OCI-LY3 (cell line): ENCODE measurements around the gene CMTM1.

Experiments
- H2AFZ ChIP-seq: fragments of 200-600, 300-600 bp; shearing (Covaris generic); 2 replicates; pipeline ENCODE4 v1.6.0; 2014; ENCODE audit warnings: antibody characterized with exemption, low read depth, low read length
- H3K27ac ChIP-seq: fragments of 200-600, 300-600 bp; sonication (generic); 2 replicates; pipeline ENCODE4 v1.5.1; 2014; ENCODE audit warnings: mild to moderate bottlenecking, low read length, moderate library complexity, mixed read lengths
- H3K27me3 ChIP-seq: fragments of 200-600, 300-600 bp; sonication (generic); 2 replicates; pipeline ENCODE4 v1.6.1; 2014; ENCODE audit warnings: low read depth, low read length, mixed read lengths
- H3K36me3 ChIP-seq: fragments of 200-600, 300-600 bp; sonication (generic); replicated peaks from 2 replicates; pipeline ENCODE3; 2014; ENCODE audit warnings: low read depth, low read length, mixed read lengths
- H3K4me1 ChIP-seq: fragments of 300-600, 200-600 bp; sonication (generic); 2 replicates; pipeline ENCODE4 v1.6.1; 2014; ENCODE audit warnings: low read length, mixed read lengths
- H3K4me2 ChIP-seq: fragments of 200-600, 300-600 bp; sonication (generic); 2 replicates; pipeline ENCODE4 v1.6.1; 2014; ENCODE audit warnings: low read length, mixed read lengths
- H3K4me3 ChIP-seq: fragments of 300-600, 200-600 bp; sonication (generic); 2 replicates; pipeline ENCODE4 v1.5.1; 2014; ENCODE audit warnings: antibody characterized with exemption, mild to moderate bottlenecking, low read length, moderate library complexity
- H3K79me2 ChIP-seq: fragments of 300-600, 200-600 bp; shearing (Covaris generic); 2 replicates; pipeline ENCODE4 v1.6.1; 2014; ENCODE audit warnings: mild to moderate bottlenecking, low read length, mixed read lengths
- H3K9ac ChIP-seq: fragments of 300-600, 200-600 bp; shearing (Covaris generic); 2 replicates; pipeline ENCODE4 v1.6.0; 2014; ENCODE audit warnings: mild to moderate bottlenecking, low read length, moderate library complexity
- H3K9me3 ChIP-seq: fragments of 200-600, 300-600 bp; shearing (Covaris generic); 2 replicates; pipeline ENCODE4 v1.6.1; 2014; ENCODE audit warnings: low read length, mixed read lengths; ENCODE audit not compliant: insufficient read depth
- H4K20me1 ChIP-seq: fragments of 200-600, 300-600 bp; sonication (generic); 2 replicates; pipeline ENCODE4 v1.6.1; 2016; ENCODE audit warnings: low read length, mixed read lengths; ENCODE audit not compliant: insufficient read depth
- CTCF ChIP-seq: fragments of 200-600, 300-600 bp; sonication (generic); IDR thresholded peaks from 2 replicates; pipeline ENCODE4 v1.5.1; 2014; ENCODE audit warnings: antibody characterized with exemption, low read length, low read depth
- EZH2phosphoT487 ChIP-seq: fragments of 200-600 bp; shearing (Covaris generic); IDR thresholded peaks from 2 replicates; pipeline ENCODE4 v1.6.1; 2018; ENCODE audit warnings: antibody characterized with exemption, mixed run types, low read depth

The CMTM1 gene

GRCh38 chr16:66521252-66521713, 45.0 kb upstream of the CMTM1 start:
- H3K4me2 ChIP-seq: peak overlapping the region; percentile 71

GRCh38 chr16:66521951-66522771, 44.1 kb upstream of the CMTM1 start:
- H3K36me3 ChIP-seq: no peaks in the 10 kb centered on the region
- H3K9ac ChIP-seq: no peak overlapping the region
- no peak overlapping the region for H2AFZ ChIP-seq
- H3K4me3 ChIP-seq: 0 out of 2 replicates have a peak overlapping the region, but pooled peaks have one; percentile 1
- no peaks in the 10 kb centered on the region for H3K9me3 ChIP-seq
- peaks cover 30% of the 10 kb centered on the region for H3K27me3 ChIP-seq
- no peaks in the 10 kb centered on the region for H3K79me2 ChIP-seq
- H3K4me1 ChIP-seq: peaks cover 80% of the 10 kb centered on the region
- H3K27ac ChIP-seq: 0 out of 2 replicates have a peak overlapping the region, but pooled peaks have one; percentile 1
- H4K20me1 ChIP-seq: no peaks in the 10 kb centered on the region
- TF ChIP-seq CTCF (no peak), EZH2phosphoT487 (no peak)
- peak overlapping the region; percentile 71 for H3K4me2 ChIP-seq

More at GRCh38 chr16:66521252-66521713, 45.0 kb upstream of the CMTM1 start:
- peaks cover 87% of the 10 kb centered on the region for H3K4me1 ChIP-seq
- peak overlapping the region; percentile 80 for H3K27ac ChIP-seq
- no peak overlapping the region for H2AFZ ChIP-seq
- H3K79me2 ChIP-seq: no peaks in the 10 kb centered on the region
- no peaks in the 10 kb centered on the region for H3K9me3 ChIP-seq
- H4K20me1 ChIP-seq: no peaks in the 10 kb centered on the region
- no peaks in the 10 kb centered on the region for H3K36me3 ChIP-seq
- TF ChIP-seq CTCF: no peak
- no peak for TF ChIP-seq EZH2phosphoT487
- H3K4me3 ChIP-seq: no peak overlapping the region
- H3K27me3 ChIP-seq: peaks cover 25% of the 10 kb centered on the region
- H3K9ac ChIP-seq: no peak overlapping the region; the same call in 1 of the 2 replicates

- Histone ChIP-seq H3K27ac (no peak overlapping the region), H3K9me3 (no peaks in the 10 kb centered on the region), H3K27me3 (peaks cover 34% of the 10 kb centered on the region), H3K4me1 (peaks cover 72% of the 10 kb centered on the region), H3K36me3 (no peaks in the 10 kb centered on the region), H2AFZ (no peak overlapping the region), H4K20me1 (no peaks in the 10 kb centered on the region), H3K9ac (no peak overlapping the region), H3K79me2 (no peaks in the 10 kb centered on the region), H3K4me3 (no peak overlapping the region), H3K4me2 (peak overlapping the region; percentile 71)
- TF ChIP-seq CTCF (no peak), EZH2phosphoT487 (no peak)
These were observed 43.2 kb upstream of the CMTM1 start for GRCh38 chr16:66522816-66523590.

- Histone ChIP-seq H3K36me3 (no peaks in the 10 kb centered on the region), H3K9me3 (no peaks in the 10 kb centered on the region), H3K79me2 (no peaks in the 10 kb centered on the region), H3K4me1 (peaks cover 64% of the 10 kb centered on the region), H3K4me3 (peak overlapping the region; percentile 45; the same call in 1 of the 2 replicates), H3K27ac (peak overlapping the region; percentile 36; the same call in 1 of the 2 replicates), H3K9ac (no peak overlapping the region; the same call in 1 of the 2 replicates), H4K20me1 (no peaks in the 10 kb centered on the region), H3K27me3 (peaks cover 34% of the 10 kb centered on the region), H2AFZ (no peak overlapping the region), H3K4me2 (peak overlapping the region; percentile 64)
- no peak for TF ChIP-seq CTCF
- TF ChIP-seq EZH2phosphoT487: no peak
These were observed 42.3 kb upstream of the CMTM1 start for GRCh38 chr16:66523861-66524354.
